HK-2 (cell line): ENCODE results near the gene RRAD.

Experiments
- DNase-seq: peaks from one replicate; pipeline ENCODE4 v3.0.0-alpha.2; 2018; ENCODE audit not compliant: unreplicated experiment

Gene RRAD

GRCh38 chr16:66934138-66934838 is 9.0 kb upstream of the RRAD start, which contains the start of gene CIAO2B:
Gene CIAO2B, minus strand, starts transcription at chr16:66934402. Its CDS starts 38 bp downstream, at chr16:66934364.
- DNase-seq: peak; percentile 85

GRCh38 chr16:66933776-66934137 is 8.4 kb upstream of the RRAD start:
- DNase-seq: no peak

- DNase-seq: no peak
Measured at GRCh38 chr16:66932076-66932475, 6.7 kb upstream of the RRAD start.

GRCh38 chr16:66931665-66932064 is 6.3 kb upstream of the RRAD start:
- no peak for DNase-seq

- peak; percentile 81 for DNase-seq
Measured at GRCh38 chr16:66930189-66930588, 4.9 kb upstream of the RRAD start.

- DNase-seq: peak; percentile 54
Measured at GRCh38 chr16:66928702-66929388, 3.5 kb upstream of the RRAD start.

GRCh38 chr16:66927918-66928649 is 2.7 kb upstream of the RRAD start:
- peak; percentile 68 for DNase-seq

GRCh38 chr16:66926961-66927436 is 1.7 kb upstream of the RRAD start:
- DNase-seq: peak; percentile 95

GRCh38 chr16:66926171-66926947 is 1.0 kb upstream of the RRAD start:
- peak; percentile 47 for DNase-seq

GRCh38 chr16:66924527-66925321 is 611 bp downstream of the RRAD start:
- DNase-seq: peak; percentile 54

- no peak for DNase-seq
Measured at GRCh38 chr16:66923866-66924265, 1.5 kb downstream of the RRAD start.

GRCh38 chr16:66923247-66923731 is 2.0 kb downstream of the RRAD start:
- no peak for DNase-seq

GRCh38 chr16:66921729-66922450 is 3.4 kb downstream of the RRAD start:
- DNase-seq: no peak

GRCh38 chr16:66920924-66921680 is 4.2 kb downstream of the RRAD start:
- no peak for DNase-seq

- DNase-seq: no peak
Measured at GRCh38 chr16:66920299-66920590, 5.1 kb downstream of the RRAD start.

GRCh38 chr16:66919569-66920298 is 5.6 kb downstream of the RRAD start:
- DNase-seq: no peak

- DNase-seq: peak; percentile 84
Measured at GRCh38 chr16:66918803-66919568, 6.3 kb downstream of the RRAD start, which contains the start of gene CDH16. Gene CDH16, minus strand, starts transcription at chr16:66918885. Its CDS starts 820 bp downstream, at chr16:66918065.

GRCh38 chr16:66918355-66918754 is 7.0 kb downstream of the RRAD start:
- no peak for DNase-seq
